ENCODE data around the gene RFX8. TPM values are rescaled to one million over a fixed set of nuclear protein-coding genes. Genes with fewer than 3 reads are reported as not detected.
"Not testable (repeated sequence)": the region's sequence is repeated elsewhere in the genome, so short reads cannot be mapped to it uniquely, and the experiment has no call there.

Gene RFX8
- polyA plus RNA-seq = 1 to 10 TPM in 1 of 3 donors, under 1 TPM in 2; 0.06 to 3.0 (median 0.06) TPM

- WGBS, 3 donors = 25 to 32% (median 31%) methylated on average over 20 of the region's 20 CpGs
- H3K27ac ChIP-seq (ENCODE audit: low read depth, low read length) = no peak within 1 kb of the TSS
Observed at GRCh38 chr2:101474731-101475384, at the start of gene RFX8. Gene RFX8 (minus strand): TSS chr2:101475112. CDS start chr2:101466848, 8,264 bp downstream.

- H3K27ac ChIP-seq (ENCODE audit: low read depth, low read length) = no peak overlapping the region
- 87 to 94% (median 93%) methylated on average over 8 of the region's 8 CpGs for WGBS, 3 donors
Observed at GRCh38 chr2:101521487-101521886, 46.6 kb upstream of the RFX8 start.

GRCh38 chr2:101520246-101520645 lies 45.3 kb upstream of the RFX8 start:
- 23 to 76% (median 35%) methylated on average over 3 of the region's 3 CpGs for WGBS, 3 donors
- no peak overlapping the region for H3K27ac ChIP-seq (ENCODE audit: low read depth, low read length)

- no peak overlapping the region for H3K27ac ChIP-seq (ENCODE audit: low read depth, low read length)
- WGBS, 3 donors = 29 to 42% (median 35%) methylated on average over 15 to 16 of the region's 16 CpGs
Observed at GRCh38 chr2:101518578-101519492, 43.9 kb upstream of the RFX8 start.

- no peak overlapping the region for H3K27ac ChIP-seq (ENCODE audit: low read depth, low read length)
Observed at GRCh38 chr2:101517758-101518271, 42.9 kb upstream of the RFX8 start.

GRCh38 chr2:101516823-101517690 lies 42.1 kb upstream of the RFX8 start:
- WGBS, 3 donors = 23 to 74% (median 40%) methylated on average over 8 of the region's 8 CpGs
- H3K27ac ChIP-seq (ENCODE audit: low read depth, low read length) = no peak overlapping the region

GRCh38 chr2:101516349-101516748 lies 41.4 kb upstream of the RFX8 start:
- H3K27ac ChIP-seq (ENCODE audit: low read depth, low read length) = no peak overlapping the region
- 89 to 98% (median 96%) methylated on average over 5 of the region's 5 CpGs for WGBS, 3 donors

GRCh38 chr2:101515477-101515876 lies 40.6 kb upstream of the RFX8 start:
- WGBS, 3 donors = 20 to 29% (median 24%) methylated on average over 5 of the region's 5 CpGs
- H3K27ac ChIP-seq (ENCODE audit: low read depth, low read length) = no peak overlapping the region

- H3K27ac ChIP-seq (ENCODE audit: low read depth, low read length) = no peak overlapping the region
- WGBS, 3 donors = 93 to 95% (median 94%) methylated on average over 3 of the region's 3 CpGs
Observed at GRCh38 chr2:101512993-101513392, 38.1 kb upstream of the RFX8 start.

GRCh38 chr2:101511381-101511780 lies 36.5 kb upstream of the RFX8 start:
- H3K27ac ChIP-seq (ENCODE audit: low read depth, low read length) = no peak overlapping the region
- 65 to 88% (median 74%) methylated on average over 1 of the region's 1 CpG for WGBS, 3 donors

- H3K27ac ChIP-seq (ENCODE audit: low read depth, low read length) = no peak overlapping the region
- WGBS, 3 donors = 52 to 75% (median 55%) methylated on average over 8 of the region's 8 CpGs
Observed at GRCh38 chr2:101509499-101510284, 34.8 kb upstream of the RFX8 start.

GRCh38 chr2:101508636-101509035 lies 33.7 kb upstream of the RFX8 start:
- H3K27ac ChIP-seq (ENCODE audit: low read depth, low read length) = no peak overlapping the region
- WGBS, 3 donors = 71 to 92% (median 74%) methylated on average over 5 of the region's 5 CpGs

GRCh38 chr2:101505276-101505675 lies 30.4 kb upstream of the RFX8 start:
- 69 to 93% (median 83%) methylated on average over 2 to 3 of the region's 4 CpGs for WGBS, 3 donors
- H3K27ac ChIP-seq (ENCODE audit: low read depth, low read length) = not testable (repeated sequence)

GRCh38 chr2:101504744-101505143 lies 29.8 kb upstream of the RFX8 start:
- not testable (repeated sequence) for H3K27ac ChIP-seq (ENCODE audit: low read depth, low read length)
- 83 to 94% (median 93%) methylated on average over 7 to 8 of the region's 8 CpGs for WGBS, 3 donors

- no peak overlapping the region for H3K27ac ChIP-seq (ENCODE audit: low read depth, low read length)
- WGBS, 3 donors = 77 to 84% (median 81%) methylated on average over 5 of the region's 5 CpGs
Observed at GRCh38 chr2:101502095-101502494, 27.2 kb upstream of the RFX8 start.

GRCh38 chr2:101501443-101501842 lies 26.5 kb upstream of the RFX8 start:
- WGBS, 3 donors = 33 to 42% (median 38%) methylated on average over 3 of the region's 3 CpGs
- no peak overlapping the region for H3K27ac ChIP-seq (ENCODE audit: low read depth, low read length)

- 41 to 60% (median 42%) methylated on average over 5 of the region's 5 CpGs for WGBS, 3 donors
- no peak overlapping the region for H3K27ac ChIP-seq (ENCODE audit: low read depth, low read length)
Observed at GRCh38 chr2:101500860-101501259, 25.9 kb upstream of the RFX8 start.

GRCh38 chr2:101500180-101500579 lies 25.3 kb upstream of the RFX8 start:
- 56 to 68% (median 59%) methylated on average over 2 of the region's 2 CpGs for WGBS, 3 donors
- no peak overlapping the region for H3K27ac ChIP-seq (ENCODE audit: low read depth, low read length)
